NB4 (cell line): ENCODE results near the gene TPM3.
A peak's percentile ranks its signal among the peaks of the same experiment; 100 is the strongest.

Experiments used
- DNase-seq: peaks from one replicate; pipeline ENCODE4 v3.0.0; 2010; ENCODE audit warnings: low read depth
- H3K4me3 ChIP-seq: one replicate; pipeline ENCODE4 v1.5.1; 2011; ENCODE audit warnings: mild to moderate bottlenecking, low read depth, low read length, moderate library complexity
- MYC ChIP-seq: IDR thresholded peaks from 2 replicates; pipeline ENCODE4 v1.6.1; 2011; ENCODE audit warnings: low read depth, low read length
- POLR2A ChIP-seq: IDR thresholded peaks from 2 replicates; pipeline ENCODE4 v1.6.1; 2011; ENCODE audit warnings: mild to moderate bottlenecking; ENCODE audit not compliant: insufficient read length; ENCODE audit errors: extremely low read depth
- TF ChIP-seq, protein P1 (sequence below): IDR thresholded peaks from 2 replicates; pipeline ENCODE4 v1.6.1; 2011; ENCODE audit warnings: low read depth, low read length
- TF ChIP-seq, protein P2 (sequence below): IDR thresholded peaks from one replicate; pipeline ENCODE4 v1.5.1; 2012; ENCODE audit warnings: low read depth, low read length

Gene TPM3

DNA sequence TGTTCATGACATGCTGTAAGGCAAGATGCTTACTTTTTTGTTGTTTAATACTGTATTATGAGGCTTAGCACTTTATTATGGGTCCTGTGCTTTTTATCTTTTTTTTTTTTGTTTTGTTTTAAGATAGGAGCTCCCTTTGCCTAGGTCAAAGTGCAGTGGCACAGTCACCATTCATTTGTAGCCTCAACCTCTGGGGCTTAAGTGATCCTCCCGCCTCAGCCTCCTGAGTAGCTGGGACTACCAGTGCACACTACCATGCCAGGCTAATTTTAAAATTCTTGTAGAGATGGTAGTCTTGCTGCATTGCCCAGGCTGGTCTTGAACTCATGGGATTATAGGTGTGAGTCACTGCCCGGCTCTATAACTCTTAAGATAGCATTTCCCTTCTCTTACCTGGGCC lies 33.5 kb upstream of the TPM3 start:
- no peak overlapping the region for H3K4me3 ChIP-seq
- no peak for DNase-seq
- TF ChIP-seq, protein P1, sequence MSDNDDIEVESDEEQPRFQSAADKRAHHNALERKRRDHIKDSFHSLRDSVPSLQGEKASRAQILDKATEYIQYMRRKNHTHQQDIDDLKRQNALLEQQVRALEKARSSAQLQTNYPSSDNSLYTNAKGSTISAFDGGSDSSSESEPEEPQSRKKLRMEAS = no peak

DNA sequence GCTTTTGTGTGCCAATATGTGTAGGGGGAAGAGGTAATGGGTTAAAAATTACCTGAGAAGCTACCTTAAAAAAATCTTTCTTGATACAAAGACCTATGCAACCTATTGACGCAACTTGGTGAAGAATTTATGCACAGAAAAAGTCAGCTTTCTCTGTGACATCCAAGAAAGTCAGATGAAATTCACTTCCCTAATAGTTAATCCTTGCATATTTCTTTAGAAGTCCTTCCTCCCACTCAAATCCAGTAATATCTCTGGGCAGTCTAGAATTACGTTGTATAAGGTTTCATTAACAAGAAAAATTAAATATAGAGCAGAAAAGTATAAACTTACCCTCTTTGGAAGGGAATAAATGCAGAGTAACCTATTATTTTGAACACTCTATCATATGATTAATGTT lies 31.7 kb upstream of the TPM3 start:
- DNase-seq = no peak
- H3K4me3 ChIP-seq = peak overlapping the region; percentile 96
- TF ChIP-seq MYC (no peak), POLR2A (no peak)
- TF ChIP-seq, protein P2, sequence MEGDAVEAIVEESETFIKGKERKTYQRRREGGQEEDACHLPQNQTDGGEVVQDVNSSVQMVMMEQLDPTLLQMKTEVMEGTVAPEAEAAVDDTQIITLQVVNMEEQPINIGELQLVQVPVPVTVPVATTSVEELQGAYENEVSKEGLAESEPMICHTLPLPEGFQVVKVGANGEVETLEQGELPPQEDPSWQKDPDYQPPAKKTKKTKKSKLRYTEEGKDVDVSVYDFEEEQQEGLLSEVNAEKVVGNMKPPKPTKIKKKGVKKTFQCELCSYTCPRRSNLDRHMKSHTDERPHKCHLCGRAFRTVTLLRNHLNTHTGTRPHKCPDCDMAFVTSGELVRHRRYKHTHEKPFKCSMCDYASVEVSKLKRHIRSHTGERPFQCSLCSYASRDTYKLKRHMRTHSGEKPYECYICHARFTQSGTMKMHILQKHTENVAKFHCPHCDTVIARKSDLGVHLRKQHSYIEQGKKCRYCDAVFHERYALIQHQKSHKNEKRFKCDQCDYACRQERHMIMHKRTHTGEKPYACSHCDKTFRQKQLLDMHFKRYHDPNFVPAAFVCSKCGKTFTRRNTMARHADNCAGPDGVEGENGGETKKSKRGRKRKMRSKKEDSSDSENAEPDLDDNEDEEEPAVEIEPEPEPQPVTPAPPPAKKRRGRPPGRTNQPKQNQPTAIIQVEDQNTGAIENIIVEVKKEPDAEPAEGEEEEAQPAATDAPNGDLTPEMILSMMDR = no peak
- TF ChIP-seq, protein P1 = no peak

DNA sequence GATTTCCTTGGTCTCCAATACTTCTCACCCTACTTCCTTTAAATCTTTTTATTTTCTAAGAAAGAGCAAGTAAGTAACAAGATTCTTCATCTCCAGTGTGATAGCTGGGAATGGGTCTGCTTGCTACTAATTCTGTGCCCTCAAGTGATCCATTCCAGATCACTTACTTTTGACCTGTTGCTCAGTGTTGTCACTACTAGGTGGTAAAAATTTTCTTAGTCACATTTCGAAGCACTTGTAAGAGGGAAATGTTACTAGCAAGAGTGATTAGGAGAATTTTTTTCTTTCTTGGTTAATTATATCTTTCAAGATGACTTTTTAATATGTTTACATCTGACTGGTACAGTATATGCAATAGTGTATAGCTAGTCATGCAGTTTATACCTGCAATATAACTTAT lies 31.0 kb upstream of the TPM3 start:
- TF ChIP-seq, protein P2 = no peak
- TF ChIP-seq MYC (no peak), POLR2A (no peak)
- TF ChIP-seq, protein P1 = no peak
- peak overlapping the region; percentile 96 for H3K4me3 ChIP-seq
- no peak for DNase-seq

DNA sequence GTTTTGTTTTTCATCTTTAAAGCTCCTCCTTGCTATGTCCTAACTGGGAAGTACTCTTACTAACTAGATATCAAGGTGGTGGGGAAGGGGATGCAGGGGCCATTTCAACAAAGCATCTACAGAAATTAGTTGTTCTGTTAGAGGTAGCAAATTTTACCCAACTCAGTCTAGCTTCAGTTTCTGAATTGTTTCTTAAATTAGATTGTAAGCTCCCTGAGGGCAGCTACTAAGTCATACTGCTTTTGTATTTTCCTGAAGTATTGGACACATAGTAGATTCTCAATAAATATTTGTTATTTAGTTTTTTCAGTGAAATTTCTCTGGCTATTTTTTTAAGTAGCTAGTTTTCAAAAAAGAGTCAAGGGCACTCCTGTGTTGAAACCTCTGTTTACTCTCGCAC lies 30.6 kb upstream of the TPM3 start:
- no peak for DNase-seq
- TF ChIP-seq POLR2A (no peak), MYC (no peak)
- TF ChIP-seq, protein P2 = no peak
- TF ChIP-seq, protein P1 = no peak
- peak overlapping the region; percentile 96 for H3K4me3 ChIP-seq

DNA sequence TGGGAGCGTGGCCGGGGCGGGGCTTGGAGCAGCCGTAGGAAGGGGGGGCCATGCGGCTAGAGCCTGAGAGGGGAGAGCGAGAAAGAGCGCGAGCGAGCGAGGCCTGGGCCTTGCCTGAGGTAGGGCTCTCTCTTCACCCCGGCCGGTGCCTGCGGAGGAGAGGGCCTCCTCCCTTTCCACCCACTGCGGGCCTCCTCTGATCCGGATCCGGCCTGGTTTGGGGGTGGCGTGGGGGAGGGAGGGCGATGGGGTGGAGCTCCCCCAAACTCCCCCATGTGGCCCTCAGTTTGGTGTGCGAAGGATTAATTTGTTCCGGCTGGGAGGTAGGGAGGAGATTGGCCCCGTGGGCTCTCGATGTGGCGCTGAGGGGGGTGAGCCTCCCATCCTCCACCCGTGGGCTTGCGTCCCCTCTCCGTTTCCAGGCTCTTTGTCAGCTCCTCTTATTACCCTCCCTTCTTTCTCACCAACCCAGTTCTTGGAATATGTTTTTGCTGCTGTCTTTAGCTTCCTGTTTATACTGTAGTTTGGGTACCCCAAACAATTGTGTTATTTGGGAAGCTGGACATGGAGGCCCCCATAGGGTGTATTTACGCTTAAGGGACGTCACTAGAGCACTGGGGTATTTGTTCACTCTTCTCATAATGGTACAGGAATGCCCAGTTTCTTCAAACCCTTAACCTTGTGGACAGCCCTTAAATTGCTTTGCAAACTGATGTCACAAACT lies 29.5 kb upstream of the TPM3 start:
- DNase-seq = peak; percentile 68
- H3K4me3 ChIP-seq = peak overlapping the region; percentile 96
- TF ChIP-seq MYC = peak; percentile 41; the same call in 1 of the 2 replicates
- TF ChIP-seq, protein P1 = no peak

DNA sequence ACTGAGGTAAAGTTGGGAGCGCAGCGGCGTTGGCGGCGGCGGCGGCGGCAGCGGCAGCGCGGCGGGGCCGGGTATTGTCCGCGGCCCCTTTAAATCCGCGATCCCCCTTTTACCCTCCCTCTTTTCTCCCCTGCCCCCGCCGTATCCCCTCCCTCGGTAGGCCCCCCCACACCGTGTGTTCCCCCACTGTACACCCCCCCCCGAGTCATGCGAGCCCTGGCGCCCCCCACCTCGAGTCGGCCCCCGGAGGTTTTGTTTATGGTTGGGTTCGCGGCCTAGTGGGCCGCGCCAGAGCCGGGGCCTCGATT lies 29.0 kb upstream of the TPM3 start:
- H3K4me3 ChIP-seq = peak overlapping the region; percentile 96
- TF ChIP-seq POLR2A (no peak), MYC (no peak)
- TF ChIP-seq, protein P2 = no peak
- TF ChIP-seq, protein P1 = no peak
- DNase-seq = no peak
